ENCODE results near the gene NRP2.

DNA sequence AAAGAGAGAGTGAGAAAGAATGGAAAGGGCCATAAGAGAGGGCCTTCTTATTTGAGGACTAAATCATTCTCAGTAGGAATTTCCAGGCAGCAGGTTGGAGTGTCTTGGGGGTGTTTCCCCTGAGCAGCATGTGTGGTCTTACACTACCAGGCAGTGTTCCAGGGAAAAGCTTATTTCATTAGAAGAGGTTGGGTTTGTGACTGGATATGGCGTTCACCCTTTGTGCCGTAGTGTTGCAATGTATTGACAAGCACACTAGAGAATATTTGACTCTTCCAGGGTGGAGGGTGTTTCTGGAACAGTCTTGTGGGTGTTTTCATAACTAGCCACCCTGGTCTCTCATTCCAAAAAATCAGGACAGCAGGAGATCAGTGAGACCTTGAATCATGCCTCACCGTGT, 105.5 kb downstream of the NRP2 start:
- TF ChIP-seq, protein P1, sequence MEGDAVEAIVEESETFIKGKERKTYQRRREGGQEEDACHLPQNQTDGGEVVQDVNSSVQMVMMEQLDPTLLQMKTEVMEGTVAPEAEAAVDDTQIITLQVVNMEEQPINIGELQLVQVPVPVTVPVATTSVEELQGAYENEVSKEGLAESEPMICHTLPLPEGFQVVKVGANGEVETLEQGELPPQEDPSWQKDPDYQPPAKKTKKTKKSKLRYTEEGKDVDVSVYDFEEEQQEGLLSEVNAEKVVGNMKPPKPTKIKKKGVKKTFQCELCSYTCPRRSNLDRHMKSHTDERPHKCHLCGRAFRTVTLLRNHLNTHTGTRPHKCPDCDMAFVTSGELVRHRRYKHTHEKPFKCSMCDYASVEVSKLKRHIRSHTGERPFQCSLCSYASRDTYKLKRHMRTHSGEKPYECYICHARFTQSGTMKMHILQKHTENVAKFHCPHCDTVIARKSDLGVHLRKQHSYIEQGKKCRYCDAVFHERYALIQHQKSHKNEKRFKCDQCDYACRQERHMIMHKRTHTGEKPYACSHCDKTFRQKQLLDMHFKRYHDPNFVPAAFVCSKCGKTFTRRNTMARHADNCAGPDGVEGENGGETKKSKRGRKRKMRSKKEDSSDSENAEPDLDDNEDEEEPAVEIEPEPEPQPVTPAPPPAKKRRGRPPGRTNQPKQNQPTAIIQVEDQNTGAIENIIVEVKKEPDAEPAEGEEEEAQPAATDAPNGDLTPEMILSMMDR (IDR thresholded peaks at IDR 0.05 in 8 of 11, conservative IDR thresholded peaks at IDR 0.05 in 3 of 11) = no peak
- no peak for TF ChIP-seq POLR2A (IDR thresholded peaks at IDR 0.05)
